MM.1S (cell line): ENCODE data around the gene DYRK1B.

Experiments used
- EZH2phosphoT487 ChIP-seq: fragments of 300-600 bp; sonication (generic); IDR thresholded peaks from 2 replicates; pipeline ENCODE4 v1.6.1; 2018; ENCODE audit warnings: antibody characterized with exemption, low read length
- TF ChIP-seq, protein P1 (sequence below): fragments of 300-600 bp; sonication (generic); IDR thresholded peaks from 2 replicates; pipeline ENCODE4 v1.5.1; 2016; ENCODE audit warnings: antibody characterized with exemption, low read length, mixed read lengths

DNA sequence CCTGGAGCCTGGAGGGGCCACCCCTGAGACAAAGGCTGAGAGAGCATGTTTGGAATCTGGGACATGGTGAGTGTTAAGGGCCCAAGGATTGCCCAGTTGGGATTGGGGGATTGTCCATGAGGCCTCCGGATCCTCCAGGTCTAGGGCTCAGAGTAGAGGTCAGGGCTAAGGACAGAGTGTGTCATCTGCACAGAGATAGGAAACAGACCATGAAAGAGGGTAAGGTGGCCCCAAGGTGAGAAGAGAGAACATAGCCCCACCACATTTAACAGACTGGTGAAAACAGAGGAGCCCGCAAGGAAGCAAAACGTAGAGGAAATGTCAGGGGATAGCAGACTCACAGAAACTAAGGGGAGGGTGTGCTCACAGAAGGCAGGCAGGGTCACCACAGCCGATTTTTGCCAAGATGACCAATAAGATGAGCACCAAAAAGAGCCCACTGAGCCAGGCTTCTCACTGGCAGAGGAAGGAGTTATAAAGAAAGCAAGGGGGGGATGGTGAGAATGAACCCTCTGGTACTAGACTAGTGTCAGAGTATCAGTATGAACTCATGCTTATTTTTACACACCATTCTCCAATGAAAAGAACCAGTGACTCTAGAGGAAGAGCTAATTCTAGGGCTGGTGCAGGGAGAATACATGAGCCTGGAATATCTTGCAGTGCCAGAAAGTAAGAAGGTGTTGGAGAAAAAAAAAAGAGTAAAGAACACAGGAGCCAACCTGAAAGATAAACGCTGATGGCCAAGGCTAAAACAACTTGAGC, 17.5 kb downstream of the DYRK1B start:
- TF ChIP-seq, protein P1, sequence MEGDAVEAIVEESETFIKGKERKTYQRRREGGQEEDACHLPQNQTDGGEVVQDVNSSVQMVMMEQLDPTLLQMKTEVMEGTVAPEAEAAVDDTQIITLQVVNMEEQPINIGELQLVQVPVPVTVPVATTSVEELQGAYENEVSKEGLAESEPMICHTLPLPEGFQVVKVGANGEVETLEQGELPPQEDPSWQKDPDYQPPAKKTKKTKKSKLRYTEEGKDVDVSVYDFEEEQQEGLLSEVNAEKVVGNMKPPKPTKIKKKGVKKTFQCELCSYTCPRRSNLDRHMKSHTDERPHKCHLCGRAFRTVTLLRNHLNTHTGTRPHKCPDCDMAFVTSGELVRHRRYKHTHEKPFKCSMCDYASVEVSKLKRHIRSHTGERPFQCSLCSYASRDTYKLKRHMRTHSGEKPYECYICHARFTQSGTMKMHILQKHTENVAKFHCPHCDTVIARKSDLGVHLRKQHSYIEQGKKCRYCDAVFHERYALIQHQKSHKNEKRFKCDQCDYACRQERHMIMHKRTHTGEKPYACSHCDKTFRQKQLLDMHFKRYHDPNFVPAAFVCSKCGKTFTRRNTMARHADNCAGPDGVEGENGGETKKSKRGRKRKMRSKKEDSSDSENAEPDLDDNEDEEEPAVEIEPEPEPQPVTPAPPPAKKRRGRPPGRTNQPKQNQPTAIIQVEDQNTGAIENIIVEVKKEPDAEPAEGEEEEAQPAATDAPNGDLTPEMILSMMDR: no peak
- TF ChIP-seq EZH2phosphoT487: no peak
